Inflammatory macrophage treated with lipopolysaccharide for 1 hour (primary cell): ENCODE results near the gene SLC2A1.

Source experiments
- DNase-seq, 2 donors: peaks; one replicate each; pipeline ENCODE4 v3.0.0-alpha.2; 2020 to 2022

The SLC2A1 gene

GRCh38 chr1:42888013-42888633 lies 70.5 kb downstream of the SLC2A1 start:
- no peak for DNase-seq

- no peak for DNase-seq
Observed at GRCh38 chr1:42887366-42887765, 71.3 kb downstream of the SLC2A1 start.

GRCh38 chr1:42886800-42887199 lies 71.9 kb downstream of the SLC2A1 start:
- DNase-seq: no peak

GRCh38 chr1:42886046-42886739 lies 72.5 kb downstream of the SLC2A1 start:
- no peak for DNase-seq

- no peak for DNase-seq
Observed at GRCh38 chr1:42880384-42880783, 78.3 kb downstream of the SLC2A1 start.

- DNase-seq: no peak
Observed at GRCh38 chr1:42877380-42877779, 81.3 kb downstream of the SLC2A1 start.

GRCh38 chr1:42876009-42876408 lies 82.7 kb downstream of the SLC2A1 start:
- no peak for DNase-seq
